ENCODE measurements around the gene KLK11. TPM values are rescaled to one million over a fixed set of nuclear protein-coding genes. Genes with fewer than 3 reads are reported as not detected.

The KLK11 gene
- polyA plus RNA-seq, 5 donors = 2.1 to 5.0 (median 3.6) TPM

DNA sequence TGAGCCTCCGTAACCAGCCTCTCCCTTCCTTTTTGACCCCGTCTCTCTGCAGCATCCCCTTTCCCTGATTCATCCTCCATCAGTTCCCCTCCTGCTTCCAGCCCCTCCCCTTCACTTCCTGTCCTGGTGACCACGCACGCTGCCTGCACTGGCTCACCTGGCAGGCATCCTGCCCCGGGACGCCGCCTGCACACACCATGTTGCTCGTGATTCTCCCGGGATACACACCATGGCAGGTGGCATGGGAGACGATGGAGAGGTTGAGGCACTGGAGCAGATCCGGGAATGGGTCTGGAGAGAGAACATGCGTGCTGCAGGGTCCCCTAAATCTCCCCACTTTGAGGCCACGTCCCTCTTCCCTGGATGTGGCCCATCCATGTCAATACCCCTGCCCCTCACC, 4.2 kb upstream of the KLK11 start:
- no peak for DNase-seq

DNA sequence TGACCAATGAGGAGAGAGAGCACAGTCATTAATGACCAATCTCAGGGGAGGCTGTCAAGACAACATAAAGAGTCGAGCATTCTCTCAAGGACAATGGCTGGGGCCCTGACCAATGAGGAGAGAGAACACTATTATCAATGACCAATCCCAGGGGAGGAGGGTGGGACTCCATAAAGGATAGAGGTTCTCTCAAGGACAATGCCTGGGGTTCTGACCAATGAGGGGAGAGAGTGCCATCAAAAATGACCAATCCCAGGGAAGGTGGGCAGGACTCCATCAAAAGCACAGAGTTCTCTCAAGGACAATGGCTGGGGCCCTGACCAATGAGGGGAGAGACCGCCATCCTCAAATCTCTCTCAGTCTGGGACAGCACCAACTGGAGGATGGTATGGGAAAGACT, 3.3 kb upstream of the KLK11 start:
- no peak for DNase-seq

DNA sequence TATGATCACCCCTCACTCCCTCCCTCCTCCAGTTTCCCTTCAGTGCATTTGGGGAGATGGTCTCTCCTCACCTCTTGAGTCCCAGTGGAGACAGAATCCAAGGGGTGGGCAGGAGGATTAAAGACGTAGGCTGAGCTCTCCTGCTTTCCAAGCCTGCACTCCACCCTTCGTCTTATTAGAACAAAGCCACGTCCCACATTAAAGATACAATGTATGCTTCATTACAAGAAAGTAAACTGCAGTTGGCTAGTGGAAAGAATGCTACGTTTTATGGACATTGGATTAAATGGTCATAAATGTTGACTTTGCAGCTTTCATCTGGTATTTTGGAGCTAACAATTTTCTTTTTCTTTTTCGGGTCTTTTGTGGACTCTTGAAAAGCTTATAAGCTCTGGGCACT, 1.5 kb upstream of the KLK11 start:
- no peak for DNase-seq

DNA sequence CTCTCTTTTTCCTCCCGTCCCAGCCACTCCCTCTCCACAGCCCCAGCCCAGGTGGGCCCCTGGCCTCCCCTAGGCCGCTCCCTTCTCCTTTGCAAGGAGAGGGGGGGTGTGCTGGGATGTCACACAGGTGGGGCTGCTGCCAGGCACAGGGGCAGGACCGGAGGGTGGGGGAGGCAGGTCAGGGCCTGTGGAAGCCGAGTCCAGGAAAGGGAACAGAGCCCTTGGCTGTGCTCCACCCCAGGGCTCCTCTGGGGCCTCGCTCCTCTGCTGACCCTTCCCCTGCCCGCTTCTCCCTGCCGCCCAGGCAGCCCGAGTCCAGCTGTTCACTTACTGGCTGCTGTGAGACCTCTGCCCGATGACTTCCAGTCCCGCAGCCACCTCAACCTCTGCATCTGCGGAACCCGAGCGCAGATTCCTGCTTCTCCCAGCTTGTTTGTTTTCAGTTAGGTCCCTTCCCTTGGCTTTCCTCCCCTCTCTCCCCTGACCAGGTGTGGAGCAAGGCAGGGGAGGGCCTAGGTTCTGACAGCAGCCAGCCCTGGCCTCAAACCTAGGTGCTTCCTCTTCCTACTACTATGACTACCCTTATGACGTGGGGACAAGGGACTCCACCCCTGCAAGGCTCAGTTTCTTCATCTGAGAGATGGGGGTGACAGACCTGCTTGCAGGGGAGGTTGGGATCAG, 850 bp upstream of the KLK11 start:
- DNase-seq = no peak

DNA sequence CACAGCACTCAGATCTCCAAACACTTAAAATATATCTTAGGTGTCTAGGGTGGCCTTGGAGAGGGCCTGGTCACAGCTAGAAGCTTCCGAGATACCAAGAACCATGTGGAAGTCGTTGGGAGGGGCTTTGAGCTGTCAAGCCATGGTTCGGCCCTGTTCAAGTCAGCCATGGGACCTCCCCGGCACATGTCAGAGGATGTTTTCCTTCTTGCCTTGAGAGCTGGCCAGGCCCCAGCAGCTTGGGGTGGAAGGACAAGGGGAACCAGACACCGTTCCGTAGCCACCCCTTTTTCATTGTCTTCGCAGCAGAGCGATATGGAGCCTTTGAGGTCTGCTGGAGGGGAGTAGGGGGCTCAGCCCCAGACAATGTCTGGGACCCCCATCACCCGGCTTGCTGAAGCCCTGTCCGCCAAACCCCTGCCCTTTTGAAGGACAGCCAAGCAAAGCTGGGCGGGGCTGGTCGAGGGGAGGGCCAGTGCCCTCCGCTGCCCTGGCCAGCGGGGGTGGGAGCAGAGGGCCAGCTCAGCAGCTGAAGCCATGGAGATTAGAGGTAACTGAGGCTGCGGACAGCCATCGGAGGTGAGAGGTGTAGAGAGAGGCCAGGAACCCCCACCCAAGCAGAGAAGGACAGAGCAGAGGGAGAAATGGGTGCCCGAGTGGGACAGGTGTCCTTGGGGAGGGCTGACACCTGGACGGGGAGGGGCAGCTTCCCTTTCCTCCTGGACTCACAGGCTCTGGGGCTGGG, 435 bp downstream of the KLK11 start:
- no peak for DNase-seq

DNA sequence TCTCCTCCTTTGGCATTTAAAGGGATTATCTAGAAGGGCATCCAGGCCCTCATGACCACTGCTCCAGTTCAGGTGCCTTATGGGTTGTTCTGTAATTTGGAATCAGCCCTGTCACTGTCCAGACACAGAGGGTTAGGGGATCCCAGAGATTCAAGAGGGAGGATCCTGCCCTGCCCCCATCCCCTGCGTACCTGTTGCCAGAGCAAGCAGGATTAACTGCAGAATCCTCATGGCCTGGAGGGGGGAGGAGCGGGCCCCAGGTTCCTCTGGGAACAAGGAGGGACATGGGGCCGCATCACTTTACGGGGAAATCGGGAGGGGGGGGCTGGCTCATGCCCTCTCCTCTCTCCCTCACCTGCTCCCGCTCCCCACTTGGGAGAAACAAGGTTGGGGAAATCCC, 1.0 kb downstream of the KLK11 start:
- DNase-seq = no peak

DNA sequence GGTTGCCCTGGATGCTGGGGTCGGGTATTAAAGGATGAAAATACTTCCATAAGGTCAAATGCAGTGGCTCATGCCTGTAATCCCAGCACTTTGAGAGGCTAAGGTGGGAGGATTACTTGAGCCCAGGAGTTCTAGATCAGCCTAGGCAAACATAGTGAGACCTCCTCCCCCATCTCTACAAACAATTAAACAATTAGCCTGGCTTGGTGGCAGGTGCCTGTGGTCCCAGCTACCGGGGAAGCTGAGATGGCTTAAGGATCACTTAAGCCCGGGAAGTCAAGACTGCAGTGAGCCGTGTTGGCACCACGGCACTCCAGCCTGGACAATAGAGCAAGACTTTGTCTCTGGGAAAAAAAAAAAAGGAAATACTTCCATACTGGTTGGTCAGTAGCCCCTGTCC, 1.5 kb downstream of the KLK11 start:
- no peak for DNase-seq

DNA sequence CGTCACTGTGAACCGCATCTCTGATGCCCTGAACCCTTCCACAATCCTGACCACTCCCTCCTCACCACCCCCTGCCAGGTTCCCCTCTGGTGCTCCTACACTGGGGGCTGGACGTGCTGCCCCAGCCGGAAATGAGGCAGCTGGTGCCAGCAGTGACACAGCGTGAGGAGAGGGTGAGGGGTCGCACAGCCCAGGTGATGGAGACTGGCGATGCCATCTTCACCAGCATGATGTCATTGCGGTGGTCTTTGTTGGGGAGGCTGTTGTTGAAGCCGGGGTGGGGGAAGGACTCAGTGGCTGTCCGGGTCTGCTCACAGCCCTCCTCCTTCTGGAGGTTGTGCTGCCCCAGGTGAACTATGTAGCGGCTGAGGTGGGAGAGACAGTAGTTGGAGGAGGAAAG, 2.5 kb downstream of the KLK11 start:
- DNase-seq = no peak

DNA sequence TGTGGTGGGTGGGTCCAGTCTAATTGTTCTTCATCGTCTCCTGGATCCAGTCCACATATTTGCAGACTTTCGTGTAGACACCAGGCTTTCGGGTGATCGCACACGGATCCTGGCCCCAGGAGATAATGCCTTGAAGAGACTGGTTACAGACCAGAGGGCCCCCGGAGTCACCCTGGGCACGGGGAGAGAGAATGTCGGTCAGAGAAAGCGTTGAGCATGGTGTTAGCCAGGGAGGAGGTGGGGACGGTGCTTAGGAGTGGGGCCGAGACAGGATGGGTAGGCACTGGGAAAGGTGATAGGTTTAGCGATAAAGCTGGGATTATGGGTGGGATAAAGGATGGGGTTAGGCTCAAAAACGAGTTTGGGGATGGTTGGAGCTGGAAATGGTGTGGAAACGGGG, 3.9 kb downstream of the KLK11 start:
- no peak for DNase-seq

DNA sequence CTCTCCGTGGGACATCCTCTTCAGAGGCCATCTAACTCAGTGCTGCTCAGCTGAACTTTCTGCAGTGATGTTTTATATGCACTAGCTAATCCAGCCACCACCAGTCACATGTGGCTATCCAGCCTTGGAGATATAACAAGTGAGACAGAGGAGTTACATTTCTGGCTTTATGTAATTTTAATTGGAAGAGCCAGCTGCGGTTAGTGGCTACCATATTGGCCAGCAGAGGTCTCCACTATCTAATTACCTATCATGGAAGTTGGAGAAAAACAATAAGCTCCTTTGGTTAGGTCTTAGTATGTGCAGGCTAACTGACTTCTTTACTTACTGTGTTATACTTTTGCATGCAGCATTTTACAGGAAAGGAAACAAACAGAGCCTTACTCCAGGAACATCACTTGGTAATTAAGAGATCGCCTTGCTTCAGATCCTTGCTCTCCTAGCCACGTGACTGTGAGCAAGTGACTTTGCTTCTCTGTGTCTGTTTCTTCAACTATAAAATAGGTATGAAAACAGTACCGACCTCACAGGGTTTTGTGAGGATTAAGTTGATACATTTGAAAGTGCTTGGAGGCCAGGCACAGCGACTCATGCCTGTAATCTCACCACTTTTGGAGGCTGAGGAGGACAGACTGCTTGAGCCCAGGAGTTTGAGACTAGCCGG, 5.3 kb downstream of the KLK11 start:
- peak in 1 of 2 donors; percentile 37 for DNase-seq

DNA sequence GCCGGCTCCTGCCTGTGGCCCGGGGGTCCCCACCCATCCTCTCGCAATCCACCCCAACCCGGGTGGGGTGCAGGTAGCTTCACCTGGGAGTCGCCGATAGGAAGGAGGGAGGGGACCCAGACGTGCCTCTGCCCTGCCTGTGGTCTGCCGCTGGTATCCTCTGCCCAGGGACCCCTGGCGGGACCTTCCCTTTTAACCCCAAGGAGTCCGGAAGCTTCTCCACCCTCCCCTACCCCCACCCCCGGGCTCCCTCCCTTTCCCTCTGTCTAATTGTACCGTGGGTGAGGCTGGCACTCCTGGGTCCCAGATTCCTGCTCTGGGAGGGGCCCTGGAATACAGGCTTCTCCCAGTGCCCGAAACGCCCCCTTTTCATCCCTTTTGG, 6.9 kb downstream of the KLK11 start, which contains the start of gene KLK10:
Gene KLK10 (minus strand): TSS at position 166 of the 382 bp plus-strand sequence. CDS start 579 bp downstream, outside the sequence.
- no peak for DNase-seq

DNA sequence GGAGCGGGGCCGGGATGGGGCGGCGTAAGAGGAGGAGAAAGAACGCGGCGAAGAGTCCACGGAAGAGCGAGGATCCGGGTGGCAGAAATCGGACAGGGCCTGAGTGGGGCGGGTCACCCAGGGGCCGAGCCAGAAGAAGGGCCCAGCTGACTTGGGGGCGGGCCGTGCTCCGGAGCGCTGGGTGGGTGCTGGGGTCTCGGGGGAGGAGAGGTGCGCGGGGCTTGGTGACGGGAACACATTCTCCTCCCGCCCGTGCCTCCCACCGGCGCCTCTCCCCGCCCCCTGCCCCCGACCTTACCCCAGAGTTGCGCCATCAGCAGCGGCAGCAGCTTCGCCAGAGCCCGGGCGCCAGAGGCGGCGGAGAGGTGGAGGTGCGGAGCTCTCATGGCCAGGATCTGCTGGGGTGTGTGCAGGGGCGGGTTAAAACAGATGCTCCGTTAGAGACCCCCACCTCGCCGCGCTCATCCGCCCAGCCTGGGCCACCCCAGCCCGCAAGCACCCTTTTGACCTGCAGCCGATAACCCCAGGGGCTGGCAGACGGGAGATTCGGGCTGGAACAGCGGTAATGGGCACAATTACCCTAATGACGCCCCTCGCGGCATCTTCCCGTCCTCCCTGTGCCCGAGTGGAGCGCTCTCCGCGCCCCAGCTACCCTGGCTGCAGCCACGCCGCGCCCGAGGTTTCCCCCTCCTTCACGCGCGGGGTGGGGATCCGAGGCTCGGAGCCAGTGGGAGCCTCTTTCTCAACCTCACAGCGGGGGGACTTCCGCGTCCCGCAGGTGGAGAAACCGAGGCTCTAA, 7.5 kb downstream of the KLK11 start:
- no peak for DNase-seq

DNA sequence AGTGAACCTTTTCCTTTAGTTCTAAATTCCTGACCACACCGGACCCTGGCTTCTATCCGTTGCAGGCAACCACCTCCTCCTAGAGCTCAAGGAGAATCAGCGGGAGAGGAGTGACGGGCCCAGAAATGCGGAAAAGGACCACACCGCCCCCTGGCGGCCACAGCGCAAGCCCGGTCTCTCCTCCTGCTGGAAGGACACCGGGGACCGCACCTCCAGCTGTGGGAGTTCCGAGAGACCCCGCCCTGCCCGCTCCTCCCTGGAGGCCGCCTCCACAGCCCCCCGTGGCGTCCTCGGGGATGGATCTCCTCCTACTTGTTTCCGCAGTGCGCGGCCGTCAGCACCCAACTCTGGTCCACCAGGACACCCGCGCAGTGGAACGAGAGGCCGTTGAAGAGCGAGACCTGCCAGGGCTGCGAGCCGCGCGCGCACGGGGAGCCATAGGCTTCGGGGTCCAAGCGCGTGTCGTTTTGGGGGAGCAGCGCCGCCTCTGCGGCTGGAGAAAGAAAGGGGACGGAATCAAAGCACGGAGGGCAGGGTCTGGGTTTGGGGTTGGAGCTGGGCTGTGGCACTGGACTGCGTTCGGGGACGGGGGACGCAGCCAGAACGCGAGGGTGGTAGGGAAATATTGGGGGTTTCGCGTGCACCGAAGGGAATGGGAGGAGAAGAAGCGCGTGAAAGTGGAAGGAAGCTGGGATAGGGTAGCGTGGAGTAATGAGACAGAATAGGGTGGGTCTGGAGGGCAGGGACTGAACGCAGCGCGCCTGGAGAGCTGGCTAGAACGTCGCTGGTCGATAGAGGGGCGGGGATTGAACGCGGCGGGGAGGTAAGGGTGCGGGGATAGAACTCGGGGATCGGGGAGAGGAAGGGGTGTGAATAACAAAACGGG, 9.4 kb downstream of the KLK11 start:
- no peak for DNase-seq

DNA sequence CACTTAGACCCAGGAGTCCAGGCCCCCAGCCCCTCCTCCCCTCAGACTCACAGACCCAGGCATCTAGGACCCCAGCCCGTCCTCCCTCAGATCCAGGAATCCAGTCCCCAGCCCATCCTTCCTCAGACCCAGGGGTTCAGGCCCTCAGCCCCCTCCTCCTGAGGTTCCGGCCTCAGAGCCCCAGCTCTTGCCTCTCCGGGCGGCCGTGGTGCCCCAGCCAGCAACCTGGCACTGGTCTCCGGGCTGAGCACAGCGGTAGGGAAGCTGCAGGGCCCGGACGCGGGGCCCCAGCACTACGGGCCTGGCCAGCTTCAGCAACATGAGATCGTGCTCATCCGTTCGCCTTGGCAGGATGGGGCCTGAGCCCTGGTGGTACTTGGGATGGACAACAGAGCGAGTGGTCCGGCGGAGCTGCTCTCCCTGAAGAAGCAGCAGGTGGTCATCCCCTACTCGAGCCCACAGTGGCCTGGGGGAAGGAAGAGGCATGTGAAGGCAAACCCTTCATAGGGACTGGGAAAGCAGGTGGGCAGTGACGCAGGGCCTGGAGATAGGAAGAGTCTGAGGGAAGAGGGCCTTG, 10.6 kb downstream of the KLK11 start:
- no peak for DNase-seq

DNA sequence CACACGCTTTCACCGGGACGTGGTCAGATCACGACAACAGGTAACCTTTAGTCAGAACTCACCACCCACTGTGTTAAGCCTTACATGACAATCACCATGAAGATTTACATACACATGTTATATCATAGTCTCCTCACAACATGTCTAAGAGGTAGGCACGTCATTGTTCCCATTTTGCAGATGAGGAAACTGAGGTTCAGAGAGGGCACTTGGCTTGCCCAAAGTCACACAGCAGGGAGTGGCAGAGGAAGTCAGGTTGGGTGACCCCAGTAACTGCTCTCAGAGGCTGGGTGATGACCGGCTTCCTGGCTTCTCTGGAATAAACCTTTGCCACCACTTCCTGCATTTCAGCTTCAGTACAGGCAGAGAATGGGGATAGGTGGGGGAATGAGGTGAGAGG, 12.2 kb downstream of the KLK11 start:
- DNase-seq = no peak

DNA sequence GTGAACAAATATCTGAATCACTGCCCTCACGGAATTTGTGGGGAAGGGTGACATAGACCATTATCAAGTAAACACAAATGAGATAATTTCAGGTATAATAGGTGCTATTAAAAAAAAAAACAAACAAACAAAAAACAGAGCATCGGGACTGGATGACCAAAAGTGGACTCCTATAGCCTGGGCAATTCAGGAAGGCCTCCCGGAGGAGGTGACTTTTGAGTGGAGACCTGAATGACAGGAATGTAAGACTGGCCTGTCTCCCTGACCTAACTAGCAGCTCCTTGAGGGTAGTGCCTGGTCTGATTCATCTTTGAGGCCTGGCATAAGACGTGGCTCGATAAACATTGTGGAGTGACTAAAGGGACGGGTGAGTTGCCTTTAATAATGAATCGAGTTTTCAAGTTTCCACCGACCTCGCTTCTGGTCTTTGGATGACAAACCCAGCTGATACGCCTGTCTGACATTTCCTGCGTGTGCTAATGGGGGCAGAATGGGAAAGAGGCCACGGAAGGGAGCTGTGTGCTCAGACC, 13.7 kb downstream of the KLK11 start:
- no peak for DNase-seq

DNA sequence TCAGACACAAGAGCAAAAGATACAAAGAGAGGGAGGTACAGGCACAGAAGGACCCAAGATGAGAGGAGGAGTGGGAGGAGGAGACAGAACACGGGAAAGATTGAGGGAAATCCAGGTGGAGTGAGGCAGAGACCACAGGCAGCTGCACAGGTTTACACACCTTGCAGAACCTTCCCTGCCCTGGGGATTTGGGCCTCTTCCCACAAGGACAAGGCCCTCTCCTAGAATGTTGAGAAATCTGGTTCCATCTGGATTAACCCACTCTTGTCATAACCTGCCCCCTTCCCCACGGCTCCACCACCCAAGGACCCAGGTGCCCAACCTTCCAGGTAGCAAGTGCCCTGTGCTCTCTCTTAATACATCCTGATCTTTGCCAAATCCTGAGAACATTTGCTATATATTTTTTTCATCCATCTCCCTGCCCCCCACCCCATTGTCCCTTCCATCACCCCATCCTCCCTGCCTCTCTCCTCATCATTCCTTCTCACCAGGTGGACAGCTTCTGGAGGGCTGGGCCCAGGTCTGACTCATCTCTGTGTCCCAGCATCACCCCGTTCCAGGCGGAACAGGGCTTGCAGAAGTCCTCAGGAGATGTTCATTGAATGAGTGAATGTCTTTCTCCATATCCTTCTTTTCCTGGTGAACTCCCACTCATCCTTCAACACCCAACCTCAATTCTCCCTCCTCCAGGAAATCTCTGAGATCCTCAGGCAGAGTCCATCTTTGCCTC, 16.2 kb downstream of the KLK11 start:
- no peak for DNase-seq

DNA sequence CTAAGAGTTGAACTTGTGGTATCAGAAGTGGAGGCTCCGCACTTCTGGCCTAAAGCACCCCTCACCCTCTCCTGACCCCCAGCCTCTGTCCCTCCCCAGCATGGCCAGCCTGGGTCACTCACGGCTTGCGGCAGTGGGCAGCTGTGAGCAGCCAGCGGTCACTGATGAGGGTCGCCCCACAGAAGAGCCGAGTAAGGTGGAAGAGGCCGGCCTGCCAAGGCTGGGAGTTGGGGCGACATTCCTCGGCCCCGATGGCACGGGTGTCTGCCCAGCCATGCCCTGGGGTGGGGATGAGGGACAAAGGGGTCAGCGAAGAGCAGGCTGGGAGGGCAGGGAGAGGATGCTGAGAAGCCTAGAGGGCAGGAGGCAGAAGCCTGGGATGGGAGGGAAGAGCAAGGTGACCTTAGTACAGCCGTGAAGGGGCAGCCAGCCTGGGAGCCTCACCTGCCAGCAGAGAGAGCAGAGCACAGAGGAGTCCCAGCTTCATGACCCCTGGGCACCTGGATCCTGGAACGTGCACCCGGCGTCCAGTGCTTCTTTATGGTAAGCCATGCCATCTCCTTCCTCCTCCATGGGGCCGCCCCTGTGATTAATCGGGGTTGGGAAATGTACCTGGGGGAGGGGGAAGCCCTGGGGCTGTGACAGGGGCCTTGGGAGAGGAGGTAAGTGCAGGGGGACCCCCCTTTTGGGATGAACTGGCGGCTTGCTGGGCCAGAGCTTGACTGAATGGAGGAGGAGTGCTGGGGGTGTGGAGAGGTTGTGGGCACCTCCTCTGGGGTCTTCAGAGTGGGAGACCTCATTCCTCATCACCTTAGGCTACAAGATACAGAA, 17.1 kb downstream of the KLK11 start:
- DNase-seq = no peak

DNA sequence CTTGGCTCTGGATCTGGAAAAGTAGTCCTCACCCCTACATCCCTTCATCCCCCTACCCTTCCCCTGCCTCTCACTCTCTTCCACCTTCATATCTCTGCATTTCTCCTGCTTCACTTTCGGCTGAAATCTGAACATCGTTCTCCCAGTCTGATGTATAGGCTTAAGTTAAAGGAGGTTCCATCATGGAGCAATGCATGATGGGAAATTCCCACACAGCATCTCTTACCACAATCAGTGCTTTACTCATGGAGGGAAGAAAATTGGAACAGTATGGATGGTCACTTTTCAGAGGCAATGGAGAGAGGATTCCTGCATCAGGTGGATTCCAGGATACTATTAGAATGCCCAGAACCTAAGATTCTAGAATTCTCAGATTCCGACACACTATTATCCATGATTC, 18.9 kb downstream of the KLK11 start:
- DNase-seq = no peak
